ENCODE results near the gene PCNX2.

Gene PCNX2

DNA sequence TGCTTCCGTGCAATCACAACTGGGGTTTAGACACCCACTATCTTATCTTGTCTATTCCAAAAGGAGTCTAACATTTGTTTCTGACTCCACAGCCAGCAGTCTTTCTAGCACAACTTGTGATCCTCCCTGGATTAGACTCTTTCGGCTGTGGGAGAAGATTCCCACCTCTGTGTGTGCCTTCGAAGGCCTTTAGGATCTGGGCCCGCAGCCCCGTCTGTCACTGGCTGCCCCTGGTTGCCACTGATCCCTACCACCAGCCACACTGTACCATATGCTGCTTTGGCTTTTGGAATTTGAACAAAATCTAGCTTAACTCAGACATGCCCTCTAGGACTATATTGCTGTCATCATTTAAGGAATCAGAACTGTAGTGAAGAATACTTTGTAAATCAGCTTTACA is 327.1 kb downstream of the PCNX2 start:
- ChIA-PET CTCF (interaction anchor here (0.5 to 1.1 kb wide), 3 partner anchors 56 to 249 kb away, joined by 3 to 4 read pairs (median 3); no protein-coding TSS in a partner anchor), POLR2A (no interaction called here)
- H3K4me3 ChIP-seq (ENCODE audit: low read depth, low read length) = no peak overlapping the region
- TF ChIP-seq, protein P1, sequence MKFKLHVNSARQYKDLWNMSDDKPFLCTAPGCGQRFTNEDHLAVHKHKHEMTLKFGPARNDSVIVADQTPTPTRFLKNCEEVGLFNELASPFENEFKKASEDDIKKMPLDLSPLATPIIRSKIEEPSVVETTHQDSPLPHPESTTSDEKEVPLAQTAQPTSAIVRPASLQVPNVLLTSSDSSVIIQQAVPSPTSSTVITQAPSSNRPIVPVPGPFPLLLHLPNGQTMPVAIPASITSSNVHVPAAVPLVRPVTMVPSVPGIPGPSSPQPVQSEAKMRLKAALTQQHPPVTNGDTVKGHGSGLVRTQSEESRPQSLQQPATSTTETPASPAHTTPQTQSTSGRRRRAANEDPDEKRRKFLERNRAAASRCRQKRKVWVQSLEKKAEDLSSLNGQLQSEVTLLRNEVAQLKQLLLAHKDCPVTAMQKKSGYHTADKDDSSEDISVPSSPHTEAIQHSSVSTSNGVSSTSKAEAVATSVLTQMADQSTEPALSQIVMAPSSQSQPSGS (tag by site-specific recombination; IDR thresholded peaks at IDR 0.05; ENCODE audit: low read depth) = no peak
- no peak for TF ChIP-seq ZNF791 (tag by site-specific recombination; IDR thresholded peaks at IDR 0.05)
- TF ChIP-seq MYNN (tag by site-specific recombination; IDR thresholded peaks at IDR 0.05; ENCODE audit: borderline replicate concordance) = no peak
- TF ChIP-seq, protein P2, sequence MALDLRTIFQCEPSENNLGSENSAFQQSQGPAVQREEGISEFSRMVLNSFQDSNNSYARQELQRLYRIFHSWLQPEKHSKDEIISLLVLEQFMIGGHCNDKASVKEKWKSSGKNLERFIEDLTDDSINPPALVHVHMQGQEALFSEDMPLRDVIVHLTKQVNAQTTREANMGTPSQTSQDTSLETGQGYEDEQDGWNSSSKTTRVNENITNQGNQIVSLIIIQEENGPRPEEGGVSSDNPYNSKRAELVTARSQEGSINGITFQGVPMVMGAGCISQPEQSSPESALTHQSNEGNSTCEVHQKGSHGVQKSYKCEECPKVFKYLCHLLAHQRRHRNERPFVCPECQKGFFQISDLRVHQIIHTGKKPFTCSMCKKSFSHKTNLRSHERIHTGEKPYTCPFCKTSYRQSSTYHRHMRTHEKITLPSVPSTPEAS (tag by site-specific recombination; IDR thresholded peaks at IDR 0.05) = no peak
- TF ChIP-seq, protein P3, sequence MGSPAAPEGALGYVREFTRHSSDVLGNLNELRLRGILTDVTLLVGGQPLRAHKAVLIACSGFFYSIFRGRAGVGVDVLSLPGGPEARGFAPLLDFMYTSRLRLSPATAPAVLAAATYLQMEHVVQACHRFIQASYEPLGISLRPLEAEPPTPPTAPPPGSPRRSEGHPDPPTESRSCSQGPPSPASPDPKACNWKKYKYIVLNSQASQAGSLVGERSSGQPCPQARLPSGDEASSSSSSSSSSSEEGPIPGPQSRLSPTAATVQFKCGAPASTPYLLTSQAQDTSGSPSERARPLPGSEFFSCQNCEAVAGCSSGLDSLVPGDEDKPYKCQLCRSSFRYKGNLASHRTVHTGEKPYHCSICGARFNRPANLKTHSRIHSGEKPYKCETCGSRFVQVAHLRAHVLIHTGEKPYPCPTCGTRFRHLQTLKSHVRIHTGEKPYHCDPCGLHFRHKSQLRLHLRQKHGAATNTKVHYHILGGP (tag by site-specific recombination; IDR thresholded peaks at IDR 0.05) = no peak
- no peak for TF ChIP-seq KLF9 (tag by site-specific recombination; IDR thresholded peaks at IDR 0.05; ENCODE audit: low read depth)
- TF ChIP-seq ZNF623 (tag by site-specific recombination; IDR thresholded peaks at IDR 0.05) = no peak
- TF ChIP-seq ZNF138 (tag by site-specific recombination; IDR thresholded peaks at IDR 0.05; ENCODE audit: borderline replicate concordance) = no peak
- TF ChIP-seq ZNF473 (tag by site-specific recombination; IDR thresholded peaks at IDR 0.05) = no peak
- TF ChIP-seq, protein P4, sequence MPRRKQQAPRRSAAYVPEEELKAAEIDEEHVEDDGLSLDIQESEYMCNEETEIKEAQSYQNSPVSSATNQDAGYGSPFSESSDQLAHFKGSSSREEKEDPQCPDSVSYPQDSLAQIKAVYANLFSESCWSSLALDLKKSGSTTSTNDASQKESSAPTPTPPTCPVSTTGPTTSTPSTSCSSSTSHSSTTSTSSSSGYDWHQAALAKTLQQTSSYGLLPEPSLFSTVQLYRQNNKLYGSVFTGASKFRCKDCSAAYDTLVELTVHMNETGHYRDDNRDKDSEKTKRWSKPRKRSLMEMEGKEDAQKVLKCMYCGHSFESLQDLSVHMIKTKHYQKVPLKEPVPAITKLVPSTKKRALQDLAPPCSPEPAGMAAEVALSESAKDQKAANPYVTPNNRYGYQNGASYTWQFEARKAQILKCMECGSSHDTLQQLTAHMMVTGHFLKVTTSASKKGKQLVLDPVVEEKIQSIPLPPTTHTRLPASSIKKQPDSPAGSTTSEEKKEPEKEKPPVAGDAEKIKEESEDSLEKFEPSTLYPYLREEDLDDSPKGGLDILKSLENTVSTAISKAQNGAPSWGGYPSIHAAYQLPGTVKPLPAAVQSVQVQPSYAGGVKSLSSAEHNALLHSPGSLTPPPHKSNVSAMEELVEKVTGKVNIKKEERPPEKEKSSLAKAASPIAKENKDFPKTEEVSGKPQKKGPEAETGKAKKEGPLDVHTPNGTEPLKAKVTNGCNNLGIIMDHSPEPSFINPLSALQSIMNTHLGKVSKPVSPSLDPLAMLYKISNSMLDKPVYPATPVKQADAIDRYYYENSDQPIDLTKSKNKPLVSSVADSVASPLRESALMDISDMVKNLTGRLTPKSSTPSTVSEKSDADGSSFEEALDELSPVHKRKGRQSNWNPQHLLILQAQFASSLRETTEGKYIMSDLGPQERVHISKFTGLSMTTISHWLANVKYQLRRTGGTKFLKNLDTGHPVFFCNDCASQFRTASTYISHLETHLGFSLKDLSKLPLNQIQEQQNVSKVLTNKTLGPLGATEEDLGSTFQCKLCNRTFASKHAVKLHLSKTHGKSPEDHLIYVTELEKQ (tag by site-specific recombination; IDR thresholded peaks at IDR 0.05; ENCODE audit: borderline replicate concordance) = no peak
- TF ChIP-seq ZSCAN23 (tag by site-specific recombination; IDR thresholded peaks at IDR 0.05) = no peak
- no peak for TF ChIP-seq ZNF514 (tag by site-specific recombination; IDR thresholded peaks at IDR 0.05)
- TF ChIP-seq ZNF354C (tag by site-specific recombination; IDR thresholded peaks at IDR 0.05; ENCODE audit: borderline replicate concordance, low read depth) = no peak
- no peak for TF ChIP-seq ZNF600 (tag by site-specific recombination; IDR thresholded peaks at IDR 0.05)
- TF ChIP-seq GFI1B (tag by site-specific recombination; IDR thresholded peaks at IDR 0.05) = no peak
- no peak for TF ChIP-seq ZNF311 (tag by site-specific recombination; IDR thresholded peaks at IDR 0.05; ENCODE audit: borderline replicate concordance)
- no peak for TF ChIP-seq SP3 (tag by site-specific recombination; IDR thresholded peaks at IDR 0.05)
- TF ChIP-seq, protein P5, sequence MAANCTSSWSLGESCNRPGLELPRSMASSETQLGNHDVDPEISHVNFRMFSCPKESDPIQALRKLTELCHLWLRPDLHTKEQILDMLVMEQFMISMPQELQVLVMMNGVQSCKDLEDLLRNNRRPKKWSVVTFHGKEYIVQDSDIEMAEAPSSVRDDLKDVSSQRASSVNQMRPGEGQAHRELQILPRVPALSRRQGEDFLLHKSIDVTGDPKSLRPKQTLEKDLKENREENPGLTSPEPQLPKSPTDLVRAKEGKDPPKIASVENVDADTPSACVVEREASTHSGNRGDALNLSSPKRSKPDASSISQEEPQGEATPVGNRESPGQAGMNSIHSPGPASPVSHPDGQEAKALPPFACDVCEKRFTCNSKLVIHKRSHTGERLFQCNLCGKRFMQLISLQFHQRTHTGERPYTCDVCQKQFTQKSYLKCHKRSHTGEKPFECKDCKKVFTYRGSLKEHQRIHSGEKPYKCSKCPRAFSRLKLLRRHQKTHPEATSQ (tag by site-specific recombination; IDR thresholded peaks at IDR 0.05) = no peak
- H3K4me1 ChIP-seq (ENCODE audit: control insufficient read depth, insufficient read depth, low read length) = no peaks in the 10 kb centered on the region
- H3K27ac ChIP-seq (ENCODE audit: extremely low read depth, low read depth, low read length) = no peak overlapping the region
- H3K36me3 ChIP-seq (ENCODE audit: control insufficient read depth in 2 of 2, insufficient read depth in 1 of 2, low read length in 2 of 2) = peaks cover 22 to 82% of the 10 kb centered on the region in 2 experiments
- no peaks in the 10 kb centered on the region for H3K9me3 ChIP-seq (ENCODE audit: control insufficient read depth, insufficient read depth, low read depth, low read length)
